ENCODE results near the gene SLAIN1. TPM values are rescaled to one million over a fixed set of nuclear protein-coding genes. Genes with fewer than 3 reads are reported as not detected.

Gene SLAIN1
- total and polyA plus RNA-seq, 10 of the 15 experiments (the other 5 are each of a cell fraction or from before 2014, with no cell fraction given): 11.9 to 140 (median 56.9) TPM

DNA sequence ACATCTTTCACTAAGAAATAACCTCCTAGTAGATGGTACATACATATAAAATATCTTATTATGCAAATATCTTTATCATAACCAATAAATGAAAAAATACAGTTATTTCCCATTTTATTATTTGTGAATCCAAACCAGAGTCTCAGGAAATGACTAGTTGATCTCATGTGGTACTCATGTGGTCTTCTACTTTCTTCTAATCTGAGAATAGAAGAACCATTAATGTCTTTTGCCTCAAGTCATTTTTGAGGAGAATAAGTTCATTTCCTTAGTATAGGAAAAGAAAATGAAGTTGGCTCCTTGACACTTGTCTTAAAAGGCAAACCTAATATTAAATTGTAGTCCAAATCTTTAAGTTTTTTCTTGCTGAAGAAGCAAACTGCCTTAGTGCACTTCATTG is 114.5 kb downstream of the SLAIN1 start:
- ChIA-PET POLR2A (no interaction called here), CTCF (interaction anchor here (6.8 kb wide), 1 partner anchor 310 kb away, joined by 66 read pairs; no protein-coding TSS in a partner anchor), RAD21 (ENCODE audit: unreplicated experiment) (interaction anchor here (0.6 kb wide), 1 partner anchor 309 kb away, joined by 3 read pairs; no protein-coding TSS in a partner anchor), SMC1A (ENCODE audit: uncharacterized antibody, unreplicated experiment) (interaction anchor here (0.6 to 1.3 kb wide), 2 partner anchors 13 to 1146 kb away, joined by 3 to 4 read pairs; no protein-coding TSS in a partner anchor)
- H3K9ac ChIP-seq (ENCODE audit: control insufficient read depth, insufficient read depth, low read length): no peak overlapping the region
- no peak overlapping the region for H2AFZ ChIP-seq (ENCODE audit: control insufficient read depth, low read depth, low read length)
- intact Hi-C loops (cut with micrococcal nuclease; ENCODE audit: unreplicated experiment): no loop called here
- no peaks in the 10 kb centered on the region for H3K79me2 ChIP-seq (ENCODE audit: control insufficient read depth, insufficient read depth, low read length)
- no peaks in the 10 kb centered on the region for H3K27me3 ChIP-seq (replicated peaks in 1 of 2; ENCODE audit: control insufficient read depth in 2 of 2, insufficient read depth in 2 of 2, low read length in 1 of 2)
- DNase-seq (ENCODE audit: low read depth, low spot score) (no peak), ATAC-seq (no peak), FAIRE-seq (no peak)
- no peaks in the 10 kb centered on the region for H4K20me1 ChIP-seq (ENCODE audit: control insufficient read depth, insufficient read depth)
- H3K27ac ChIP-seq (ENCODE audit: control insufficient read depth, insufficient read depth): no peak overlapping the region
- H3K36me3 ChIP-seq (ENCODE audit: control insufficient read depth in 2 of 2, insufficient read depth in 2 of 2, low read length in 1 of 2): no peaks in the 10 kb centered on the region
- H3K9me3 ChIP-seq (replicated peaks; ENCODE audit: control insufficient read depth, insufficient read depth, low read length): no peaks in the 10 kb centered on the region
- in situ Hi-C loops (cut with MboI): no loop called here
- no peak overlapping the region for H3K4me3 ChIP-seq
- BruUV-seq (replicated peaks): no TSS peak
- no peak overlapping the region for H3K4me2 ChIP-seq (ENCODE audit: control insufficient read depth, insufficient read depth)
- TF ChIP-seq CBX3 (IDR thresholded peaks at IDR 0.05; ENCODE audit: borderline replicate concordance, low read depth) (no peak), SMAD1 (IDR thresholded peaks at IDR 0.05; ENCODE audit: low read depth, partially characterized antibody) (no peak), SREBF2 (IDR thresholded peaks at IDR 0.05; ENCODE audit: low read length) (no peak)
- no peaks in the 10 kb centered on the region for H3K4me1 ChIP-seq (ENCODE audit: control insufficient read depth, insufficient read depth, low read length)

Small RNA genes within 50 kb of the gene (microRNA-seq; reads per million reads assigned to microRNA genes)
- 0.56 reads per million for gene MIR3665

Small RNA genes within 50 kb of the gene (small RNA-seq; reads per million reads assigned to genes)
- not detected for gene MIR3665
- gene SPTLC1P5: not detected

Other genes starting within 250 kb of the SLAIN1 start
- gene SCEL, start 162.0 kb upstream of the SLAIN1 start, total RNA-seq (2014; rRNA removed): 0.27 TPM in 1 of 2 replicates, not detected in the other
- gene SCEL, start 162.0 kb upstream of the SLAIN1 start, total RNA-seq (2014; rRNA removed; fragmentation: Illumina TruSeq; extraction: Trizol): 0.27 and 0.28 TPM in 2 replicates
- 0.16 and 0.23 TPM in 2 replicates for gene SCEL, start 162.0 kb upstream of the SLAIN1 start, total RNA-seq (2021)
- gene SCEL, start 162.0 kb upstream of the SLAIN1 start, polyA plus RNA-seq (2011; rRNA removed): 0.68 and 1.1 TPM in 2 replicates
- gene SCEL, start 162.0 kb upstream of the SLAIN1 start, polyA plus RNA-seq (2014; fragmentation: Illumina TruSeq; extraction: Trizol): 0.16 and 0.40 TPM in 2 replicates
- under 1 TPM; 0.15 to 0.16 TPM for gene SCEL, start 162.0 kb upstream of the SLAIN1 start, polyA plus RNA-seq (2014; fragmentation: Nextera tagmentation; extraction: Ambion mirVana)
- 0.09 TPM in 1 of 2 replicates, not detected in the other for gene SCEL, start 162.0 kb upstream of the SLAIN1 start, polyA plus RNA-seq (2014; rRNA removed)
- under 1 TPM; 0.13 to 0.34 TPM for gene SCEL, start 162.0 kb upstream of the SLAIN1 start, polyA plus RNA-seq (2016; fragmentation: Nextera tagmentation; extraction: Ambion mirVana)
- not detected in 2 replicates for gene EDNRB, start 221.1 kb downstream of the SLAIN1 start, total RNA-seq (2014; rRNA removed)
- not detected in 2 replicates for gene EDNRB, start 221.1 kb downstream of the SLAIN1 start, total RNA-seq (2014; rRNA removed; fragmentation: Illumina TruSeq; extraction: Trizol)
- not detected in 2 replicates for gene EDNRB, start 221.1 kb downstream of the SLAIN1 start, total RNA-seq (2021)
- not detected in 2 replicates for gene EDNRB, start 221.1 kb downstream of the SLAIN1 start, polyA plus RNA-seq (2011; rRNA removed)
- not detected in 2 replicates for gene EDNRB, start 221.1 kb downstream of the SLAIN1 start, polyA plus RNA-seq (2014; fragmentation: Illumina TruSeq; extraction: Trizol)
- gene EDNRB, start 221.1 kb downstream of the SLAIN1 start, polyA plus RNA-seq (2014; fragmentation: Nextera tagmentation; extraction: Ambion mirVana): not detected
- not detected in 2 replicates for gene EDNRB, start 221.1 kb downstream of the SLAIN1 start, polyA plus RNA-seq (2014; rRNA removed)
- gene EDNRB, start 221.1 kb downstream of the SLAIN1 start, polyA plus RNA-seq (2016; fragmentation: Nextera tagmentation; extraction: Ambion mirVana): not detected

Measured in GM12878 (cell line).